ENCODE data around the gene SV2A. TPM values are rescaled to one million over a fixed set of nuclear protein-coding genes. Genes with fewer than 3 reads are reported as not detected.
"Not testable (repeated sequence)": the region's sequence is repeated elsewhere in the genome, so short reads cannot be mapped to it uniquely, and the experiment has no call there.

The SV2A gene, protein sequence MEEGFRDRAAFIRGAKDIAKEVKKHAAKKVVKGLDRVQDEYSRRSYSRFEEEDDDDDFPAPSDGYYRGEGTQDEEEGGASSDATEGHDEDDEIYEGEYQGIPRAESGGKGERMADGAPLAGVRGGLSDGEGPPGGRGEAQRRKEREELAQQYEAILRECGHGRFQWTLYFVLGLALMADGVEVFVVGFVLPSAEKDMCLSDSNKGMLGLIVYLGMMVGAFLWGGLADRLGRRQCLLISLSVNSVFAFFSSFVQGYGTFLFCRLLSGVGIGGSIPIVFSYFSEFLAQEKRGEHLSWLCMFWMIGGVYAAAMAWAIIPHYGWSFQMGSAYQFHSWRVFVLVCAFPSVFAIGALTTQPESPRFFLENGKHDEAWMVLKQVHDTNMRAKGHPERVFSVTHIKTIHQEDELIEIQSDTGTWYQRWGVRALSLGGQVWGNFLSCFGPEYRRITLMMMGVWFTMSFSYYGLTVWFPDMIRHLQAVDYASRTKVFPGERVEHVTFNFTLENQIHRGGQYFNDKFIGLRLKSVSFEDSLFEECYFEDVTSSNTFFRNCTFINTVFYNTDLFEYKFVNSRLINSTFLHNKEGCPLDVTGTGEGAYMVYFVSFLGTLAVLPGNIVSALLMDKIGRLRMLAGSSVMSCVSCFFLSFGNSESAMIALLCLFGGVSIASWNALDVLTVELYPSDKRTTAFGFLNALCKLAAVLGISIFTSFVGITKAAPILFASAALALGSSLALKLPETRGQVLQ
- 3.4 TPM for total RNA-seq

DNA sequence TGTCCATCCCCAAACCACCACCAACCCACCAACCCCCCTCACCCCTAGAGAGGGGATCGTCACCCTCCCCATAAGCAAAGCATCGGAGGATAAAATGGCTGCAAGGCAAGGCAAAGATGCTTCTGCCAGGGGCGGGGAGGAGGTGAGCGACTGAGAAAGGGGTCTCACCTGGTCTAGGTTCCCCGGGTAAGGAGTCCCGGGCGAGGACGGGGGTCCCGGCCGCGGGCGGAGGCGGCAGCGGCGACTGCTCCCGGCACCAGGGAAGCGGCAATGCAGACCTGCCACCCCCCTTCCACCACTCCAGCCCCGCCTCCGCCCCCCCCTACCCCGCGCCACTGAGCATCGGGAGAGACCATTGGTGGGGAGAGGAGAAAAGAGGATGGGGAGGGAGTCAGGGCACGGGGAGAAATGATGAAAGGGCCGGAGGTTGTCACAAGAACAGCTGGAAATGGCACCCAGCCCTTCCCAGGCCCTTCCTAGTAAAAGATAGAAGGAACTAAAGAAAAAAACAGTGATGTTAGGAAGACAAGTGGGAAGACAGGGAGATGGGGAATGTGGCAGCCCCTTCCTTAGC is at the start of gene SV2A:
Gene SV2A (minus strand): TSS at position 274 of the 574 bp plus-strand sequence. CDS start 4,004 bp downstream, outside the sequence.
- no peak for DNase-seq (ENCODE audit: low spot score)

DNA sequence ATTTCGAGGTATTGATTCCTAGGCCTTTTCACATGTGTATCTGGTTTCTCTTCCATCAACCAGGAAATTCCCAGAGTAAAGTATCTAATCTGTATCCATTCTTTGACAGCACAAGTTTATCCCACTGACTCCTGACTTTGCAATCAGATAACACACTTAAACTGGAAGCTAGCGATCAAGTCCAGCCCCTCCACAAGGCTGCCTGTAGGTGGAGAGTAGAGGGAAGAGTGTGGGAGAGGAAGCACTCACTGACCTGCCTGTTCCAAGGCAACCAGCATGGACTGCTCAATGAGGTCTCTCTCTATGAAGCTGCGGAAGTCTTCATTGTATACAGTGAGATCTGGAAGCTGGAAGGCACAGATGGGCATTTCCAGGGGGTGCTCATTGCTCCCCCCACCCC is 49.4 kb upstream of the SV2A start:
- DNase-seq (ENCODE audit: low spot score) = no peak

DNA sequence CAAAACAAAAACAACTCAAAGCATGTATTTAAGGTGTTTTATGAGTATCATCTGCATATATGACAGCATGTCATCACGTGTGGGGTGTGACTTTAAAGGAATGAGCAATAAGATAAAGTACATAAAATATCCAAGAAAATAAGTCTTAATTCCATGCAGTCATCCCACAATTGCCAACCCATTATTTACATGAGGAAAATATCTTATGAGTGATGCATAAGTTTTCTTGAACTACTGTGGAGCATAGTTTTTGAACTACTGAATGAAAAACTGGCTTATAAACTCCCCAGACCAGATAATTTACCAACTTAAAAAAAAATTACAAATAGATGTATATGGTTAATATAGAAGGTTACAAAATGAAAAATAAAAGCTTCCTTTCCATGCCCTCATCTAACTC is 48.8 kb upstream of the SV2A start:
- no peak for DNase-seq (ENCODE audit: low spot score)

GRCh38 chr1:149965440-149965839 is 47.8 kb upstream of the SV2A start:
- DNase-seq (ENCODE audit: low spot score) = no peak

DNA sequence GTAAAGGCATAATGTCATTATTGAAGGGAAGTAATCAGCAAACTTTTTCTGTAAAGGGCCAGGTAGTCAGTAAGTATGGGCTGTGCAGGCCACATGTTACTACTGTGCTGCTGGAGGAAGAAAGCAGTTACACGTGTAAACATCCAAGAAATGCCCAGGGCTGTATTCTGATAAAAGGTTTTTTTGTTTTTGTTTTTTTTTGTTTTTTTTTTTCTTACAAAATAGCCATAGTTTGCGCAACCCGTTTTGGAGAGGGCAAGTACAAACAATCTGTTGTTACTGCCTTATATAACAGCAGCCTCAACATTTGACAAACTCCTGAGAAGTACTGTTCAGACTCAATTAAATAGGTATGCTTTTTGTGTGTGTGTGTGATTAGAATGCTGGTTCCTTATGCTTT is 45.7 kb upstream of the SV2A start:
- DNase-seq (ENCODE audit: low spot score) = no peak

DNA sequence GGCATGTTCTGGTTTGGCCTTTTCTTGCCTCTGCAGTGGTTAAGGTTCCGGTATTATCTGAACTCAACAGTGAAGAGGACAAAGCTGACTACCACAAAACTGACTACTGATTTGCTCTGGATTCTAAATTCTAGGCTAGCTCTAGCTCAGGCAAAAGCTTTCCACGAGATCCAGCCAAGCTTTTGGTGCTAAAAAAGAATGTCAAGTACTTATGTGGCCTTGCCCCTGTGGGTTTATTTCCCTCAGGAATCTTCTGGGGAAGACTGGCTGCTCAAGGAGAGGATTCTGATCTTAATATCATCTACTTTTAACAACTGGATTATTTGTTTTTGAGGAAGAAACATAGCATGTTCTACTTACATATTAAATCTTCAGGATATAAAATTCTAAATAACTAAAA is 45.1 kb upstream of the SV2A start:
- DNase-seq (ENCODE audit: low spot score) = no peak

DNA sequence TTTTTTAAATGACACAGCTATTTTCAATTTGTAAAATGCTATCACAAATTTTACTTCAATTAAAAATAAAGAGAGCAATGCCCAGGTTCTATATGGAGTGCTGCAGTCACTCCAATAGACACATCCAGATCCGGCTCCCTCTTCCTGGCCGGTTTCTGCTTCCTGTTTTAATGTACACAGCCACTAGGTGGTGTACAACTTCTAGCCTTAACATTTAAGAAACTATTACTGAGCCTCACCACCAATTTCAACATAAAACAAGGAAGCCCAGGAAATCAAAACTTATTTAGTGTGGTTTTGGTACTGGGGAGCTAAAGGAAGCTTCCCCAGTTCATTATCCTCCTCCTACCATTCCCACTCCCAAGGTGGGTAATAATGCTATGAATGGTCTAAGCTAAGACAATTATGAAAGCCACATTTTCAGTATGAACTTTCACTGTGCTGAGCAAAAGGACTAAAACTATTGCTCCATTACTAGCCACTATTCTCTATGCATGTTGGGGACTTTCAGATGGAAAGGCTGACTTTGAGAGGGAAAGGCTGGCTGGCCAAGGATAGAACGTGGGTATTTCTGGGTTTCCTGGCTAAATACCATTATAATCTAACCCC is 44.5 kb upstream of the SV2A start:
- peak; percentile 70 for DNase-seq (ENCODE audit: low spot score)

GRCh38 chr1:149957548-149957947 is 39.9 kb upstream of the SV2A start:
- not testable (repeated sequence) for DNase-seq (ENCODE audit: low spot score)

- no peak for DNase-seq (ENCODE audit: low spot score)
These were observed 32.3 kb upstream of the SV2A start for GRCh38 chr1:149949911-149950310.

DNA sequence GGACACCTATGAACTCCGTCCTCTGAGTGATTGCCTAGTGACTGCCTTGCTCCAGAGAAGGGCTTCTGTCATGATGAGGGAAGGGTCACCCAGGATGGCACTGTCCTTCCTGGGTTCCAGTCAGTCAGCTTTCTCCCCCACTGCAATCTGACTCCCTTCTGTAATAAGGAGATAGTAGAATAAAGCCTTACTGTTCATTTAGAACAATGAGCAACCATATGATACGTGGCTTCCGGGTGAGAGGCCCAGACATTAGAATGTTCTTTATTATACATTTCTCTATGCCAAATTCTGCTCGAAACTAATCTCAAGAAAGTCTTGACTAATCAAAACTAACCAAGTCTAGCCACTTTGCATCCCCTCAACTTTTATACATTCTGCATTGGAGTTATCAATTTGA is 27.6 kb upstream of the SV2A start:
- no peak for DNase-seq (ENCODE audit: low spot score)

GRCh38 chr1:149942885-149943284 is 25.2 kb upstream of the SV2A start:
- DNase-seq (ENCODE audit: low spot score) = no peak

- DNase-seq (ENCODE audit: low spot score) = no peak
These were observed 24.6 kb upstream of the SV2A start for GRCh38 chr1:149942207-149942606.

DNA sequence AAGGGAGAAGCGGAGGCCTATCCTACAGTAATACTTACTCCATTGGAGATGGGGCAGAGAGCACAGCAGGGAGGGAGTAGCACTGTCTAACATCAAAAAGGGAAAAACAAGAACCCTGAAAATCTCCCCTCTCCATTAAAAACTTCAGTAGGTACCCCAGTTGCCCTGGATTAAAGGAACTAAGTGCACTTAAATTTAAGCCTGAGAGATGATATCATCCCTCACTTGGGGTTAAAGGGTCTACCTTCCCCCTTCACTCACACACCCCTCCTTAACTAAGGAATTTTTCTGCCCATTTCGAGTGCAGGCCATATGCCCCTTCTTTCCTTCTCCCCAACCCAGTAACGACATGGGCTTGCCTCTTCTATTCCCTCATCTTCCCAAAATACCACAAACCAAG is 22.8 kb upstream of the SV2A start:
- DNase-seq (ENCODE audit: low spot score) = no peak

GRCh38 chr1:149938668-149939003 is 21.0 kb upstream of the SV2A start:
- DNase-seq (ENCODE audit: low spot score) = not testable (repeated sequence)

- no peak for DNase-seq (ENCODE audit: low spot score)
These were observed 20.1 kb upstream of the SV2A start for GRCh38 chr1:149937759-149938158.

GRCh38 chr1:149936992-149937705 is 19.5 kb upstream of the SV2A start:
- peak; percentile 65 for DNase-seq (ENCODE audit: low spot score)

DNA sequence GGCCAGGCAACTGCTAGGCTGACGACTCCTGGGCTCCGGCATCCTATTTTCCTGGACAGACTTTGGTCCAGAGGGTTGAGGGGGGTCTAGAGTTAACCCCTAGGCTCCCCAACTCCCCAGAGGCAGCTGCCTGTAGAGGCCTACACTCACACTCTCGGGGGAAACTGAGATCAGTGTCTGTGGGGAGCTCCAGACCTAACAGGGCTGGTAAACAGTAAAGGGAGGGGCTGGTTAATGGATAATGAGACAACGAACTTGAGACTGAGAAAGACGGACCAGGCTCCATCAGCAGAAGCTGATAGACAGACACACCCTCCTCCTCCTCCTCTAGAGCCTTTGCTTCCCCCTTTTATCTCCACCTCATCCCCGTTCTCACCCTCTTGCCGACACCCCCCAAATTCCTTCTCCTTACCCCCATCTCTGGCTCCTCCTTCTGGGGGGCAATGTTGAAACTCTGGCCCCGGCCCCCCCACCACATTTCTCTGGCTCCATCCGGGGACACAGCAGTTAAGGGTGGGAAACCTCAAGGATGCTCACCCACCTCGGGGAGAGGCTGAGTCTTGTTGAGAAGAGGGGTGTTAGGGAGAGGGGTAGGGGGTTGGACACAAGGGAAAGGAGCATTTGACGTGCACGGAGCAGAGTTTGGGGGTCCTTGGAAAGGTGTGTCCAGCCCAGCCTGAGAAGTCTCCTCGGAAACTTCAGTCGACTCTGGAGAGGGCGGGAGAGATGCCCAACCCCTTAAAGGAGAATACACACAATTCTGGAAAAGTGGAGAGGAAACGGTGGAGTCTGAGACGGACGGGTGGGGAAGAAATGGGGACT is 18.7 kb upstream of the SV2A start, which contains the start of gene MTMR11:
Gene MTMR11 (minus strand): TSS at position 710 of the 822 bp plus-strand sequence. CDS start 232 bp downstream, at position 478.
- peak; percentile 59 for DNase-seq (ENCODE audit: low spot score)

GRCh38 chr1:149934356-149934755 is 16.7 kb upstream of the SV2A start:
- no peak for DNase-seq (ENCODE audit: low spot score)

DNA sequence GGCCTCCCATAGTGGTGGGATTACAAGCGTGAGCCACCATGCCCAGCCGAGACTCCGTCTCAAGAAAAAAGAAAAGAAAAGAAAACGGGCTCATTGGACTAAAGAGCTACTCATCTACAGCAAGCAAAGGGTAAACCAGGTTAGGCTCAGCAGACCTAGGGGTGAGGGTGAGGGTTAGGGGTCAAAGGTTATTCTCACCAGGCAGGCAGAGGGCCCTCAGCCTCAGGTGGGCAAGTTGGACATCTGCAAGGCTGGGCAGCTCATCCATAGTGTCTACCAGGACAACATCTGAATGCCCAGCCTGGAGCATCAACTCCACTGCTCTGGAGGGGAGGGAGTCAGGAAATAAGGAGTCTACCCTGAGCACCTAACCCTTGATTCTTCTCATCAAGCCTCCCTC is 15.6 kb upstream of the SV2A start:
- DNase-seq (ENCODE audit: low spot score) = no peak

DNA sequence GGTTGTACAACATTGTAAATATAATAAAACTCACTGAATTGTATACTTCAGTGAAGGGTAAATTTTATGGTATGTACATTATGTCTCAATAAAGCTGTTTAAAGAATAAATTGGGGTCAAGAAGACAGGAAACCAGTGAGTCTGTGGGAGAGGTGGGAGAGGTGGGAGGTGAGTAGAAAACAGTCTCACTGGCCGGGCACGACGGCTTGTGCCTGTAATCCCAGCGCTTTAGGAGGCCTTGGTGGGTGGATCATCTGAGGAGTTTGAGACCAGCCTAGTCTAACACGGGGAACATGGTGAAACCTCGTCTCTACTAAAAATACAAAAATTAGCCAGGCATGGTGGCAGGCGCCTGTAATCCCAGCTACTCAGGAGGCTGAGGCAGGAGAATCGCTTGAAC is 14.8 kb upstream of the SV2A start:
- no peak for DNase-seq (ENCODE audit: low spot score)
